GM23338 (cell line): ENCODE data around the gene TMTC4.
A peak's percentile ranks its signal among the peaks of the same experiment; 100 is the strongest.

ENCODE experiments used
- CREB1 ChIP-seq: fragments of 250-450 bp; sonication (Bioruptor Pico); IDR thresholded peaks from 2 replicates; pipeline ENCODE4 v1.5.0; 2020; ENCODE audit warnings: low read depth, mild to moderate bottlenecking, moderate library complexity
- CTCF ChIP-seq, 2 experiments: fragments of 200-600 bp in 1 of 2; sonication (generic) in 1 of 2; conservative IDR thresholded peaks; 2 replicates each; pipeline versions ENCODE4 v1.5.1 to v1.6.1; 2016 to 2017; ENCODE audit warnings: antibody characterized with exemption in 2 of 2, low read depth in 2 of 2, mild to moderate bottlenecking in 2 of 2, moderate library complexity in 1 of 2
- EZH2 ChIP-seq: fragments of 200-600 bp; sonication (generic); IDR thresholded peaks from one replicate; pipeline ENCODE4 v1.8.0; 2017; ENCODE audit warnings: antibody characterized with exemption, mild to moderate bottlenecking, low read depth; ENCODE audit not compliant: unreplicated experiment
- JUNB ChIP-seq: IDR thresholded peaks from one replicate; pipeline ENCODE4 v1.6.1; 2016; ENCODE audit warnings: antibody characterized with exemption; ENCODE audit not compliant: unreplicated experiment
- POLR2AphosphoS5 ChIP-seq: IDR thresholded peaks from 2 replicates; pipeline ENCODE4 v1.6.1; 2016; ENCODE audit warnings: antibody characterized with exemption, low read depth
- REST ChIP-seq: IDR thresholded peaks from one replicate; pipeline ENCODE4 v1.6.1; 2018; ENCODE audit warnings: antibody characterized with exemption; ENCODE audit not compliant: unreplicated experiment
- ZNF331 ChIP-seq: fragments of 250-450 bp; sonication (Bioruptor Pico); IDR thresholded peaks from 2 replicates; pipeline ENCODE4 v1.5.0; 2020; ENCODE audit warnings: low read depth, mild to moderate bottlenecking, moderate library complexity

GRCh38 chr13:100565286-100565685, 109.3 kb downstream of the TMTC4 start:
- TF ChIP-seq CTCF (conservative IDR thresholded peaks at IDR 0.05; ENCODE audit: low read depth in 2 of 2) (peak in 1 of 2 experiments; percentile 36; a peak in 2 of 4 replicates), ZNF331 (CRISPR knock-in tag) (no peak), JUNB (no peak), POLR2AphosphoS5 (no peak), EZH2 (no peak), REST (no peak), CREB1 (CRISPR knock-in tag) (no peak)
